ENCODE results near the gene MTMR10. TPM values are rescaled to one million over a fixed set of nuclear protein-coding genes. Genes with fewer than 3 reads are reported as not detected.

Gene MTMR10
- total RNA-seq, 1 donor from 2014 or later, result 19.0 TPM

DNA sequence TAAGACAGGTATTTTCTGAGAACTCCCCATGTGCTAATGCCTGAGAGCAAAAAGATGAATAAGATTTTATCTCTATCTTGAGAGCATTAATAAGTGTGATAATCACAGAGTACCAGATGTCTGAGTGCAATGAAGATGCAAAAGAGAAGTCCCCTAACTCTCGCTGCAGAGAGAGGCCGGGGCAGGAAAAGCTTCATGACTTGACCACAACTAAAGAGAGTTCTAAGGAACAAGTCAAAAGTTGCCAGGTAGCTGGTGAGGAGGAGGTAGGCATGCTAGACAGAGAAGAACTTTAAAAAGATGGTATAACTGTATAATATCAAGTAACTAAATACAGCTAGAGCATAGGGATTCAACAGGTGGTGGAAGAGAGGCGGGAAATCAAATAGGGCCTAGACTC is 28.8 kb downstream of the MTMR10 start:
- TF ChIP-seq, protein P1, sequence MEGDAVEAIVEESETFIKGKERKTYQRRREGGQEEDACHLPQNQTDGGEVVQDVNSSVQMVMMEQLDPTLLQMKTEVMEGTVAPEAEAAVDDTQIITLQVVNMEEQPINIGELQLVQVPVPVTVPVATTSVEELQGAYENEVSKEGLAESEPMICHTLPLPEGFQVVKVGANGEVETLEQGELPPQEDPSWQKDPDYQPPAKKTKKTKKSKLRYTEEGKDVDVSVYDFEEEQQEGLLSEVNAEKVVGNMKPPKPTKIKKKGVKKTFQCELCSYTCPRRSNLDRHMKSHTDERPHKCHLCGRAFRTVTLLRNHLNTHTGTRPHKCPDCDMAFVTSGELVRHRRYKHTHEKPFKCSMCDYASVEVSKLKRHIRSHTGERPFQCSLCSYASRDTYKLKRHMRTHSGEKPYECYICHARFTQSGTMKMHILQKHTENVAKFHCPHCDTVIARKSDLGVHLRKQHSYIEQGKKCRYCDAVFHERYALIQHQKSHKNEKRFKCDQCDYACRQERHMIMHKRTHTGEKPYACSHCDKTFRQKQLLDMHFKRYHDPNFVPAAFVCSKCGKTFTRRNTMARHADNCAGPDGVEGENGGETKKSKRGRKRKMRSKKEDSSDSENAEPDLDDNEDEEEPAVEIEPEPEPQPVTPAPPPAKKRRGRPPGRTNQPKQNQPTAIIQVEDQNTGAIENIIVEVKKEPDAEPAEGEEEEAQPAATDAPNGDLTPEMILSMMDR (conservative IDR thresholded peaks at IDR 0.05; ENCODE audit: low read depth, low read length), result no peak
- no peak for DNase-seq (ENCODE audit: low read depth)
- H3K4me3 ChIP-seq (ENCODE audit: low read depth, low read length), result no peak overlapping the region

DNA sequence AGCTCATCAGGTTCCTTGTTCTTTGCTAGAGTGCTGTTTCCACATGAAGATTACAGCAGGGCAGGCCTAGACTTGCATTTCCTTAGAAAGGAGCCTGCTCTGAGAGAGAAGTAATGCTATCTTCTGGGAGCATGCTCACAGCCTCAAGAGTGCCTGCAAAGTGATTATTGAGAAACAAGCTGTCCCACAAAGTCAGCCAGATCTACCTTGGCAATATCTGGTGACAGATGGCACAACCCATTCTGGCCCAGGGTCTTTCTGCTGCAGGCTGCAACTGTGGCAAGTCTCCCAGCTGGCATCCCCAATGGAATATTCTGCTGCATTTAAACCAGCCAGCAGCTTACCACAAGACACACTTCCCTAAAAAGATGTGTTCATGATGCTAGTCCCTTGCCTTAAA is 29.3 kb downstream of the MTMR10 start:
- TF ChIP-seq, protein P1 (conservative IDR thresholded peaks at IDR 0.05; ENCODE audit: low read depth, low read length), result no peak
- no peak for DNase-seq (ENCODE audit: low read depth)
- H3K4me3 ChIP-seq (ENCODE audit: low read depth, low read length), result no peak overlapping the region

DNA sequence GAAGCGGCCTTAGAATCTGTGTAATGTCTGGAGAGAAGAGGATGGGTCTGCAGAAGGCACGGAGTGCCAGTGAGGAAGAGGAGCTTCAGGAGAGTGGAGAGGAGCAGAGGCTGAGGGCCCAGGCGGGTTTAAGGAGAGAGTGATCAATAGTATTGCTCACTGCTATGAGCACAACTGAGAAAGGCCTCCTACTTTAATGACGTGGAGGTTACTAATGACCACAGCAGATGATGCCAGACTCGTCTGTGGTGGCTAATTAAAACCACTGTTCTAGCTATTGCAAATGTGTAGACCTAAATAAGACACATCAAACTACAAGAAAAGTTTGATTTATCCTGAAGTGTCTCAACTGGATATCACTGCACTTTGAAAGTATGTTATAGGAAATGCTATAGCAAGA is 33.2 kb downstream of the MTMR10 start:
- TF ChIP-seq, protein P1 (conservative IDR thresholded peaks at IDR 0.05; ENCODE audit: low read depth, low read length), result no peak
- H3K4me3 ChIP-seq (ENCODE audit: low read depth, low read length), result no peak overlapping the region
- no peak for DNase-seq (ENCODE audit: low read depth)

DNA sequence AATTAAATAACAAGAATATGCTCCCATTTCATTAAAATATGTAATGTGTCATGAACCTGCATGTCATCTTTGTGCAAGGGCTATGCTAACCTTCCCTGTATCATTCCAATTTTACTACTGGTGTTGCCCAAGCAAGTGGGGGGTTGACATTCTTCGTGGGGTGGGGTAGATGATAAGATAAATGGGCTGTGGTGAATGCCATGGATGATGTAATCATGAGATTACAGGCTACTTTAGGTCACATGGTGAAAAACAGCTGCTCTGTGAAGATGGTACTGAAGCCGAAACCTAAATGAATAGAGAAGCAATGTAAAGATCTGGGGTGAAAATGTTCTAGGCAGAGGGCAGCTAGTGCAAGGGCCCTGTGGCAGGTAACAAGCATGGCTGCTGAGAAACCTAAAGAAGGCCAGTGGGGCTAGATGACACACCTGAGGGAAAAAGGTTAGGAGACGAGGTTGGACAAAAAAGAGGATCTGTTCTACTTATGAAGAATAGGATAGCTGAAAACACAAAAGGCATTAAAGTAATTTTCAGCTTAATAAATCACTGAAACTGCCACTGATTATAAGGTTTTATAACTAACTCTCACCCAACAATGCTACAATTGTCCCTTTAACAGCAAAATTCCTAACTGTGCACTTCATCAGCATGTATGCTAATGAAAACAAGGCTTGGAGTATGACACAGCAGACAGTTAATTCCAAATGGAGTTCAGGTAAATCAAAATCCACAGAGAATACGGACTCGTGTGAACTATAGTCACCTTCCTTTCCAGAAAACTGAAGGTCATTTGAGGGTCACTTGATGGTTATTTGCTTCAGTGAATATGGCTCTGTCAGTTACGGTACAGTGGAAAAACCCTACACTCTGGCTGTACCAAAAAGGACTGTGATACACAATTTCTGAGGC is 35.0 kb downstream of the MTMR10 start:
- TF ChIP-seq, protein P1 (conservative IDR thresholded peaks at IDR 0.05; ENCODE audit: low read depth, low read length), result no peak
- no peak overlapping the region for H3K4me3 ChIP-seq (ENCODE audit: low read depth, low read length)
- DNase-seq (ENCODE audit: low read depth), result no peak

DNA sequence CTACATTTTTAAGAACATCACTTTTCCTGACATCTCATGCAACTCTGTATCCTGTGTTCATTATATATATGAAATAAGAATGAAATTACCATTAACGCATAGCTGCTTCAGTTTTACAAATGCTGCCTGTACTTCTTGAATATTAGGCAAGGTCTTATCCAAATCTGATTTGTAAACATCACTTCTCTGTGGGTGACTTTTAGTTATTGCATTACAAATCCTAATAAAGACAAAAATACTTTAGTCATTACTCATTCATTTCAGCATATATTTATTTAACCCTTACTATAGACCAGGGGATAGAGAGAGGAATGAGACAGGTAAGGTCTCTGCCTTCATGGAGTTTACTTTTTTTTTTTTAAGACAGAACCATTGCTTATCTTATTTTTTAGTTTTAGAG is 36.8 kb downstream of the MTMR10 start:
- H3K4me3 ChIP-seq (ENCODE audit: low read depth, low read length), result no peak overlapping the region
- no peak for DNase-seq (ENCODE audit: low read depth)

DNA sequence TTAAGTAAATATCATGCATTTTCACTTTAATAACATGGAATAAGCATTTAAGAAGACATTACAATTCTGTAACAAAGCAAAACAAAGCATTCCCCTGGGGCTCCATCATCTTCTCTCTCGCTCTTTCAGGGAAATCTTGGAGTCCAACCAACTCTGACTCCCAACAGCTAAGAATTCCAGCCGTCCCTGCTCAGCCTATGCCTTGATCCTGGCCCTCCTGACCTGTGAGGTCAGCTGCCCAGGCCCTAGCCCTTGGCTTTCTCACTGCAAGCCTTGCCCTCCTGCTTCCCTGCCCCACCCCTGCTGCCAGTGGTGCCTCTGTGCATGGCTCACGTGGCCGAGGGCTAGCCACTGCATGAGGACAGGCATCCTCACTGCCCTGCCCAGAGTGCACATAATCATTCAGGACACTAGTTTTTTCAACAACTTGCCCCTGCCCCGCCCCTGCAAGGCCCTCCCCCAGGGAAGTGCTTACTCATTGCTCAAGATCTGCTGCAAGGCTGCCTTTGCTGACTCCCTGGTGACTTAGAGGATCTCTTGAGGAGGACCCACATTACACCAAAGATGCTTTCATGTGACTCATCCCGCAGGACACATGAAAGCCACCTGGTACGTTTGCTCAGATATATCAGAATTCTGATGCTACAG is 37.6 kb downstream of the MTMR10 start:
- peak; percentile 18 for DNase-seq (ENCODE audit: low read depth)
- H3K4me3 ChIP-seq (ENCODE audit: low read depth, low read length), result no peak overlapping the region
- TF ChIP-seq, protein P1 (conservative IDR thresholded peaks at IDR 0.05; ENCODE audit: low read depth, low read length), result no peak

More for the DNA sequence above, 36.8 kb downstream of the MTMR10 start:
- TF ChIP-seq, protein P1 (conservative IDR thresholded peaks at IDR 0.05; ENCODE audit: low read depth, low read length), result no peak
